Measurements from ENCODE around the gene WRAP53.

GRCh38 chr17:7686222-7687071 is 1.8 kb upstream of the WRAP53 start:
- TF ChIP-seq EZH2 (IDR thresholded peaks at IDR 0.05) (no peak), POLR2AphosphoS5 (IDR thresholded peaks at IDR 0.05; ENCODE audit: borderline replicate concordance, low read depth, low read length) (peak; percentile 55), FOXP2 (optimal IDR thresholded peaks at IDR 0.05; ENCODE audit: control extremely low read depth, extremely low read length, insufficient read depth) (no peak)

All from SK-N-MC (cell line).